ENCODE results near the gene GNAQ. TPM values are rescaled to one million over a fixed set of nuclear protein-coding genes. Genes with fewer than 3 reads are reported as not detected.

GNAQ gene
- total RNA-seq, 5 donors from 2014 or later (not counting 1 experiment from before 2014, with no cell fraction given), result 29.3 to 48.4 (median 38.3) TPM

- POLR2A ChIA-PET, result interaction anchor here in 1 of 2 donors (0.9 kb wide), 1 partner anchor 64 kb away, joined by 3 read pairs; no protein-coding TSS in a partner anchor
- H3K36me3 Mint-ChIP-seq, result peaks cover 26% of the 10 kb centered on the region
- CTCF ChIA-PET, result no interaction called here
- no peak for DNase-seq
- H3K9me3 Mint-ChIP-seq, result no peaks in the 10 kb centered on the region
- peaks cover 0 to 2% of the 10 kb centered on the region in 2 donors for H3K36me3 ChIP-seq (ENCODE audit: control insufficient read depth in 2 of 2, extremely low read depth in 1 of 2, insufficient read depth in 1 of 2, low read length in 1 of 2)
- no peaks in the 10 kb centered on the region for H3K27me3 ChIP-seq (replicated peaks in 1 of 2; ENCODE audit: control insufficient read depth in 2 of 2, extremely low read depth in 1 of 2, insufficient read depth in 2 of 2, low read length in 1 of 2)
- WGBS (ENCODE audit: insufficient coverage), result 100% methylated on average over 3 of the region's 3 CpGs
- peaks cover 51 to 73% (median 62%) of the 10 kb centered on the region in 3 donors for H3K4me1 Mint-ChIP-seq
- no peaks in the 10 kb centered on the region for H3K27me3 Mint-ChIP-seq
- H3K9me3 ChIP-seq, result no peaks in the 10 kb centered on the region
- no peak overlapping the region for H3K4me3 Mint-ChIP-seq
- H3K4me1 ChIP-seq (ENCODE audit: control insufficient read depth in 1 of 2, extremely low read depth in 1 of 2, insufficient read depth in 2 of 2, low read length in 2 of 2), result peaks cover 0 to 1% of the 10 kb centered on the region in 2 experiments
- ATAC-seq (replicated peaks in 1 of 4), result no peak
- H3K4me3 ChIP-seq (ENCODE audit: control insufficient read depth in 1 of 2, extremely low read depth in 1 of 2, low read length in 1 of 2), result no peak overlapping the region
- no peak overlapping the region for H3K27ac Mint-ChIP-seq
- H3K27ac ChIP-seq (ENCODE audit: low read length), result no peak overlapping the region
These were observed 63.1 kb downstream of the GNAQ start for GRCh38 chr9:77968506-77968905.

GRCh38 chr9:77966718-77967117 is 64.9 kb downstream of the GNAQ start:
- Histone ChIP-seq H3K27ac (ENCODE audit: low read length) (no peak overlapping the region), H3K4me1 (ENCODE audit: control insufficient read depth in 1 of 2, extremely low read depth in 1 of 2, insufficient read depth in 2 of 2, low read length in 2 of 2) (no peaks in the 10 kb centered on the region), H3K4me3 (ENCODE audit: control insufficient read depth in 1 of 2, extremely low read depth in 1 of 2, low read length in 1 of 2) (no peak overlapping the region), H3K36me3 (ENCODE audit: control insufficient read depth in 2 of 2, extremely low read depth in 1 of 2, insufficient read depth in 1 of 2, low read length in 1 of 2) (peaks cover 0 to 2% of the 10 kb centered on the region in 2 donors), H3K9me3 (no peaks in the 10 kb centered on the region), H3K27me3 (replicated peaks in 1 of 2; ENCODE audit: control insufficient read depth in 2 of 2, extremely low read depth in 1 of 2, insufficient read depth in 2 of 2, low read length in 1 of 2) (no peaks in the 10 kb centered on the region)
- peaks cover 29% of the 10 kb centered on the region for H3K36me3 Mint-ChIP-seq
- CTCF ChIA-PET, result no interaction called here
- no peak overlapping the region for H3K4me3 Mint-ChIP-seq
- H3K4me1 Mint-ChIP-seq, result peaks cover 57 to 77% (median 71%) of the 10 kb centered on the region in 3 donors
- H3K9me3 Mint-ChIP-seq, result no peaks in the 10 kb centered on the region
- DNase-seq (no peak), ATAC-seq (replicated peaks in 1 of 4) (no peak)
- WGBS (ENCODE audit: insufficient coverage), result 96% methylated on average over 5 of the region's 8 CpGs
- no peaks in the 10 kb centered on the region for H3K27me3 Mint-ChIP-seq
- POLR2A ChIA-PET, result no interaction called here
- no peak overlapping the region for H3K27ac Mint-ChIP-seq

- ATAC-seq (replicated peaks in 1 of 4), result no peak
- no peak overlapping the region for H3K4me3 Mint-ChIP-seq
- Histone ChIP-seq H3K4me1 (ENCODE audit: control insufficient read depth in 1 of 2, extremely low read depth in 1 of 2, insufficient read depth in 2 of 2, low read length in 2 of 2) (no peaks in the 10 kb centered on the region), H3K36me3 (ENCODE audit: control insufficient read depth in 2 of 2, extremely low read depth in 1 of 2, insufficient read depth in 1 of 2, low read length in 1 of 2) (peaks cover 0 to 2% of the 10 kb centered on the region in 2 donors), H3K4me3 (ENCODE audit: control insufficient read depth in 1 of 2, extremely low read depth in 1 of 2, low read length in 1 of 2) (no peak overlapping the region), H3K9me3 (no peaks in the 10 kb centered on the region), H3K27ac (ENCODE audit: low read length) (no peak overlapping the region), H3K27me3 (replicated peaks in 1 of 2; ENCODE audit: control insufficient read depth in 2 of 2, extremely low read depth in 1 of 2, insufficient read depth in 2 of 2, low read length in 1 of 2) (no peaks in the 10 kb centered on the region)
- peaks cover 54 to 76% (median 69%) of the 10 kb centered on the region in 3 donors for H3K4me1 Mint-ChIP-seq
- ChIA-PET CTCF (no interaction called here), POLR2A (interaction anchor here in 1 of 2 donors (1.1 kb wide), 1 partner anchor 15 kb away, joined by 3 read pairs; no protein-coding TSS in a partner anchor)
- no peaks in the 10 kb centered on the region for H3K27me3 Mint-ChIP-seq
- no peaks in the 10 kb centered on the region for H3K9me3 Mint-ChIP-seq
- peaks cover 18% of the 10 kb centered on the region for H3K36me3 Mint-ChIP-seq
- no CpG with 5 or more reads among the region's 6 CpGs for WGBS (ENCODE audit: insufficient coverage)
- no peak for DNase-seq
- H3K27ac Mint-ChIP-seq, result no peak overlapping the region
These were observed 66.0 kb downstream of the GNAQ start for GRCh38 chr9:77965445-77966123.

GRCh38 chr9:77964258-77964657 is 67.4 kb downstream of the GNAQ start:
- ATAC-seq (replicated peaks in 1 of 4), result no peak
- no peaks in the 10 kb centered on the region for H3K9me3 ChIP-seq
- peaks cover 14% of the 10 kb centered on the region for H3K36me3 Mint-ChIP-seq
- H3K9me3 Mint-ChIP-seq, result no peaks in the 10 kb centered on the region
- no CpG with 5 or more reads among the region's 3 CpGs for WGBS (ENCODE audit: insufficient coverage)
- no peaks in the 10 kb centered on the region for H3K27me3 Mint-ChIP-seq
- no peak for DNase-seq
- H3K4me1 Mint-ChIP-seq, result peaks cover 59 to 75% (median 63%) of the 10 kb centered on the region in 3 donors
- H3K4me3 ChIP-seq (ENCODE audit: control insufficient read depth in 1 of 2, extremely low read depth in 1 of 2, low read length in 1 of 2), result no peak overlapping the region
- H3K4me3 Mint-ChIP-seq, result no peak overlapping the region
- peaks cover 0 to 2% of the 10 kb centered on the region in 2 donors for H3K36me3 ChIP-seq (ENCODE audit: control insufficient read depth in 2 of 2, extremely low read depth in 1 of 2, insufficient read depth in 1 of 2, low read length in 1 of 2)
- H3K27me3 ChIP-seq (replicated peaks in 1 of 2; ENCODE audit: control insufficient read depth in 2 of 2, extremely low read depth in 1 of 2, insufficient read depth in 2 of 2, low read length in 1 of 2), result no peaks in the 10 kb centered on the region
- POLR2A ChIA-PET, result no interaction called here
- no peak overlapping the region for H3K27ac Mint-ChIP-seq
- H3K4me1 ChIP-seq (ENCODE audit: control insufficient read depth in 1 of 2, extremely low read depth in 1 of 2, insufficient read depth in 2 of 2, low read length in 2 of 2), result peaks cover 0 to 2% of the 10 kb centered on the region in 2 experiments
- H3K27ac ChIP-seq (ENCODE audit: low read length), result no peak overlapping the region
- CTCF ChIA-PET, result no interaction called here

- Histone ChIP-seq H3K9me3 (no peaks in the 10 kb centered on the region), H3K4me1 (ENCODE audit: control insufficient read depth in 1 of 2, extremely low read depth in 1 of 2, insufficient read depth in 2 of 2, low read length in 2 of 2) (peaks cover 0 to 13% of the 10 kb centered on the region in 2 experiments), H3K27me3 (replicated peaks in 1 of 2; ENCODE audit: control insufficient read depth in 2 of 2, extremely low read depth in 1 of 2, insufficient read depth in 2 of 2, low read length in 1 of 2) (no peaks in the 10 kb centered on the region), H3K27ac (ENCODE audit: low read length) (no peak overlapping the region), H3K36me3 (ENCODE audit: control insufficient read depth in 2 of 2, extremely low read depth in 1 of 2, insufficient read depth in 1 of 2, low read length in 1 of 2) (no peaks in the 10 kb centered on the region), H3K4me3 (ENCODE audit: control insufficient read depth in 1 of 2, extremely low read depth in 1 of 2, low read length in 1 of 2) (no peak overlapping the region)
- WGBS (ENCODE audit: insufficient coverage), result no CpG with 5 or more reads among the region's 1 CpG
- H3K27ac Mint-ChIP-seq, result no peak overlapping the region
- no peak overlapping the region for H3K4me3 Mint-ChIP-seq
- H3K36me3 Mint-ChIP-seq, result peaks cover 5% of the 10 kb centered on the region
- peaks cover 62 to 77% (median 69%) of the 10 kb centered on the region in 3 donors for H3K4me1 Mint-ChIP-seq
- DNase-seq (no peak), ATAC-seq (replicated peaks in 1 of 4) (no peak)
- ChIA-PET POLR2A (interaction anchor here in 1 of 2 donors (0.6 kb wide), 1 partner anchor 68 kb away, joined by 3 read pairs; no protein-coding TSS in a partner anchor), CTCF (interaction anchor here (0.5 to 0.6 kb wide), 2 partner anchors 74 to 755 kb away, joined by 3 to 4 read pairs; no protein-coding TSS in a partner anchor)
- H3K27me3 Mint-ChIP-seq, result no peaks in the 10 kb centered on the region
- no peaks in the 10 kb centered on the region for H3K9me3 Mint-ChIP-seq
These were observed 70.1 kb downstream of the GNAQ start for GRCh38 chr9:77961541-77961940.

- Mint-ChIP-seq H3K27me3 (no peaks in the 10 kb centered on the region), H3K9me3 (no peaks in the 10 kb centered on the region), H3K4me1 (peaks cover 55 to 70% (median 62%) of the 10 kb centered on the region in 3 donors), H3K27ac (no peak overlapping the region), H3K4me3 (no peak overlapping the region), H3K36me3 (peaks cover 5% of the 10 kb centered on the region)
- Histone ChIP-seq H3K27ac (ENCODE audit: low read length) (no peak overlapping the region), H3K4me3 (ENCODE audit: control insufficient read depth in 1 of 2, extremely low read depth in 1 of 2, low read length in 1 of 2) (no peak overlapping the region), H3K9me3 (no peaks in the 10 kb centered on the region), H3K27me3 (replicated peaks in 1 of 2; ENCODE audit: control insufficient read depth in 2 of 2, extremely low read depth in 1 of 2, insufficient read depth in 2 of 2, low read length in 1 of 2) (no peaks in the 10 kb centered on the region), H3K36me3 (ENCODE audit: control insufficient read depth in 2 of 2, extremely low read depth in 1 of 2, insufficient read depth in 1 of 2, low read length in 1 of 2) (no peaks in the 10 kb centered on the region), H3K4me1 (ENCODE audit: control insufficient read depth in 1 of 2, extremely low read depth in 1 of 2, insufficient read depth in 2 of 2, low read length in 2 of 2) (peaks cover 0 to 13% of the 10 kb centered on the region in 2 experiments)
- CTCF ChIA-PET, result no interaction called here
- DNase-seq, result no peak
- 100% methylated on average over 2 of the region's 5 CpGs for WGBS (ENCODE audit: insufficient coverage)
- ATAC-seq (replicated peaks in 1 of 4), result no peak
- POLR2A ChIA-PET, result interaction anchor here in 1 of 2 donors (0.6 kb wide), 1 partner anchor 69 kb away, joined by 3 read pairs; no protein-coding TSS in a partner anchor
These were observed 71.1 kb downstream of the GNAQ start for GRCh38 chr9:77960356-77961153.
